WTC11 (cell line): Measurements from ENCODE around the gene KCNG3. TPM values are rescaled to one million over a fixed set of nuclear protein-coding genes. Genes with fewer than 3 reads are reported as not detected.

Source experiments
- ATAC-seq: fragments of 200-7000 bp; cut with Tn5 transposase; 2 replicates; pipeline ENCODE4 v1.10.0; 2021; ENCODE audit warnings: mild to moderate bottlenecking, moderate library complexity
- CTCF ChIA-PET: fragments of 300-600 bp; sonication (Branson Sonifier 250); formaldehyde crosslinking; loops from one replicate; lab custom pipeline; 2021; ENCODE audit warnings: antibody characterized with exemption; lab: Charles Lee
- POLR2A ChIA-PET: fragments of 350-600 bp; sonication (Branson Sonifier 250); formaldehyde crosslinking; loops from one replicate; lab custom pipeline; 2021; ENCODE audit warnings: antibody characterized with exemption; lab: Charles Lee
- DNase-seq: peaks from one replicate; pipeline ENCODE4 v3.0.0; 2021; ENCODE audit warnings: low spot score
- H3K27ac Mint-ChIP-seq: 2 replicates; pipeline ENCODE4 v1.8.0; 2021; ENCODE audit warnings: mixed read lengths
- H3K27me3 Mint-ChIP-seq: 2 replicates; pipeline ENCODE4 v1.8.0; 2021; ENCODE audit warnings: low read depth, mild to moderate bottlenecking, moderate library complexity, mixed read lengths
- H3K36me3 Mint-ChIP-seq: 2 replicates; pipeline ENCODE4 v1.8.0; 2021; ENCODE audit warnings: mixed read lengths
- H3K4me1 Mint-ChIP-seq: 2 replicates; pipeline ENCODE4 v1.8.0; 2022; ENCODE audit warnings: mixed read lengths
- H3K4me3 Mint-ChIP-seq: 2 replicates; pipeline ENCODE4 v1.8.0; 2021; ENCODE audit warnings: mild to moderate bottlenecking, moderate library complexity, mixed read lengths
- H3K9me3 Mint-ChIP-seq: 2 replicates; pipeline ENCODE4 v1.8.0; 2021; ENCODE audit warnings: mixed read lengths
- AR ChIP-seq: fragments of 250-450 bp; sonication (Bioruptor Pico); IDR thresholded peaks from 2 replicates; pipeline ENCODE4 v1.9.0; 2021; ENCODE audit warnings: mild to moderate bottlenecking
- CBFB ChIP-seq: sonication (generic); formaldehyde crosslinking; IDR thresholded peaks from 2 replicates; pipeline ENCODE4 v1.8.1; 2022; ENCODE audit warnings: mild to moderate bottlenecking, low read depth, missing genetic modification reagents
- CTCF ChIP-seq: fragments of 200-600 bp; IDR thresholded peaks from 2 replicates; pipeline ENCODE4 v1.8.0; 2022; ENCODE audit warnings: antibody characterized with exemption
- E2F4 ChIP-seq: sonication (generic); formaldehyde crosslinking; IDR thresholded peaks from 2 replicates; pipeline ENCODE4 v1.8.1; 2022; ENCODE audit warnings: low read depth, mild to moderate bottlenecking, moderate library complexity, missing genetic modification reagents, borderline replicate concordance
- FOXP1 ChIP-seq: sonication (generic); formaldehyde crosslinking; IDR thresholded peaks from 2 replicates; pipeline ENCODE4 v1.8.0; 2022; ENCODE audit warnings: missing genetic modification reagents, mild to moderate bottlenecking, moderate library complexity, borderline replicate concordance
- OVOL2 ChIP-seq: fragments of 250-450 bp; sonication (Bioruptor Pico); IDR thresholded peaks from 2 replicates; pipeline ENCODE4 v1.9.0; 2021; ENCODE audit warnings: mild to moderate bottlenecking, borderline replicate concordance
- RELA ChIP-seq: sonication (generic); formaldehyde crosslinking; IDR thresholded peaks from 2 replicates; pipeline ENCODE4 v1.8.1; 2022; ENCODE audit warnings: missing genetic modification reagents, mild to moderate bottlenecking, borderline replicate concordance
- USF2 ChIP-seq: sonication (generic); formaldehyde crosslinking; IDR thresholded peaks from 2 replicates; pipeline ENCODE4 v1.8.1; 2023; ENCODE audit warnings: mild to moderate bottlenecking, missing genetic modification reagents, moderate library complexity
- ZBTB43 ChIP-seq: sonication (generic); formaldehyde crosslinking; IDR thresholded peaks from 2 replicates; pipeline ENCODE4 v1.8.1; 2023; ENCODE audit warnings: mild to moderate bottlenecking, missing genetic modification reagents
- ZNF121 ChIP-seq: sonication (generic); formaldehyde crosslinking; IDR thresholded peaks from 2 replicates; pipeline ENCODE4 v1.8.0; 2023; ENCODE audit warnings: missing genetic modification reagents
- ZNF138 ChIP-seq: sonication (generic); formaldehyde crosslinking; conservative IDR thresholded peaks from 2 replicates; pipeline ENCODE4 v1.8.1; 2022; ENCODE audit warnings: mild to moderate bottlenecking, moderate library complexity, missing genetic modification reagents
- ZNF281 ChIP-seq: sonication (generic); formaldehyde crosslinking; IDR thresholded peaks from 2 replicates; pipeline ENCODE4 v1.8.0; 2023; ENCODE audit warnings: mild to moderate bottlenecking, missing genetic modification reagents
- total RNA-seq: library from RNA; stranded (reverse); gene quantifications from 3 replicates; pipeline ENCODE4 v1.2.3, GENCODE V29; 2021

The KCNG3 gene
- total RNA-seq, 1 experiment from 2014 or later = 15.5 TPM

- TF ChIP-seq AR (CRISPR knock-in tag) (no peak), OVOL2 (CRISPR knock-in tag) (no peak), E2F4 (no peak), RELA (CRISPR knock-in tag) (no peak), CBFB (CRISPR knock-in tag) (no peak), FOXP1 (no peak), USF2 (CRISPR knock-in tag) (no peak)
- TF ChIP-seq, all 79 proteins: peak for 0
Measured at GRCh38 chr2:42458396-42458795, 35.4 kb downstream of the KCNG3 start (continued).

GRCh38 chr2:42457011-42457410 is 36.8 kb downstream of the KCNG3 start:
- no peaks in the 10 kb centered on the region for H3K27me3 Mint-ChIP-seq
- peaks cover 5% of the 10 kb centered on the region for H3K9me3 Mint-ChIP-seq
- ChIA-PET POLR2A (interaction anchor here (0.6 kb wide), 1 partner anchor 49 kb away, joined by 3 read pairs; no protein-coding TSS in a partner anchor), CTCF (interaction anchor here (0.5 to 1.8 kb wide), 18 partner anchors 8 to 352 kb away, joined by 3 to 7 read pairs (median 4); no protein-coding TSS in a partner anchor)
- H3K27ac Mint-ChIP-seq = peak overlapping the region; percentile 58
- no peak for TF ChIP-seq AR (CRISPR knock-in tag)
- peak; percentile 41; the same call in 1 of the 2 replicates for TF ChIP-seq CTCF
- peaks cover 8% of the 10 kb centered on the region for H3K36me3 Mint-ChIP-seq
- DNase-seq (peak; percentile 38), ATAC-seq (peak; percentile 87)
- H3K4me3 Mint-ChIP-seq = no peak overlapping the region; the same call in 1 of the 2 replicates
- H3K4me1 Mint-ChIP-seq = peaks cover 27% of the 10 kb centered on the region

- ATAC-seq (no peak), DNase-seq (no peak)
- ChIA-PET CTCF (interaction anchor here (0.7 to 1.8 kb wide), 14 partner anchors 9 to 353 kb away, joined by 3 to 7 read pairs (median 4); no protein-coding TSS in a partner anchor), POLR2A (interaction anchor here (0.6 kb wide), 1 partner anchor 48 kb away, joined by 3 read pairs; no protein-coding TSS in a partner anchor)
- Mint-ChIP-seq H3K36me3 (peaks cover 8% of the 10 kb centered on the region), H3K27ac (peak overlapping the region; percentile 10), H3K27me3 (no peaks in the 10 kb centered on the region), H3K4me1 (peaks cover 25% of the 10 kb centered on the region), H3K4me3 (no peak overlapping the region), H3K9me3 (peaks cover 5% of the 10 kb centered on the region)
- TF ChIP-seq ZNF121 (no peak), ZNF281 (no peak), ZBTB43 (no peak), ZNF138 (CRISPR knock-in tag) (no peak), CTCF (no peak)
Measured at GRCh38 chr2:42456126-42456839, 37.5 kb downstream of the KCNG3 start.
